ENCODE data around the gene PTPRM. TPM values are rescaled to one million over a fixed set of nuclear protein-coding genes. Genes with fewer than 3 reads are reported as not detected.

PTPRM gene
- total RNA-seq, 1 experiment from 2014 or later = 14.5 TPM

DNA sequence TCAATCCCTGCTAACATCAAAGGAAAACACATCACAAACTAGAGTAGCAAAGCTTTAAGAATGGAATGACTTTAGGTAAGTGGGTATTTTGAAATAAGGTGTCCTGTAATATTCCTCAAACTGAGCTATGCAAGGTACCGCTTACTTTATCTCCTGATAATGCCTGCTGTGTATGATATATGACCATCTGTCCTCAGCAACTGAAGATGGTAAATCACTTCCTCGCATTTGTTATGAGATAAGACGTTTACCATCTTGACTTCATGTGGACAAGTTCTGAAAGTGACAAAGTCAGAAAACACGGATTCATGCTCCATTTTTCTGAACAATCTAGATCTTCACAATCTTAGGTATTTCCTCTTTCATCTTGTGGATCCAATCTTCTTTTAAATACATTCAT, 49.3 kb upstream of the PTPRM start:
- no peaks in the 10 kb centered on the region for H3K4me1 ChIP-seq (ENCODE audit: control insufficient read depth in 1 of 2, insufficient read depth in 2 of 2, low read length in 2 of 2)
- H3K4me2 ChIP-seq (ENCODE audit: low read length) = no peak overlapping the region
- ChIA-PET CTCF (no interaction called here), POLR2A (no interaction called here), RAD21 (ENCODE audit: low non-redundant PET in 1 of 2, low total read pairs in 2 of 2, uncharacterized antibody in 2 of 2, unreplicated experiment in 2 of 2) (no interaction called here)
- H3K9ac ChIP-seq (ENCODE audit: low read length) = no peak overlapping the region
- H3K36me3 ChIP-seq (ENCODE audit: control insufficient read depth in 1 of 2, insufficient read depth in 2 of 2, low read length in 2 of 2) = no peaks in the 10 kb centered on the region
- no peaks in the 10 kb centered on the region for H3K79me2 ChIP-seq (ENCODE audit: insufficient read depth, low read length)
- DNase-seq (ENCODE audit: low read depth, low spot score) (no peak), ATAC-seq (no peak)
- no peak for TF ChIP-seq EZH2phosphoT487 (IDR thresholded peaks at IDR 0.05; ENCODE audit: borderline replicate concordance)
- no peak for TF ChIP-seq ELF1 (IDR thresholded peaks at IDR 0.05; ENCODE audit: borderline replicate concordance, low read depth)
- no peak for TF ChIP-seq SIN3A (IDR thresholded peaks at IDR 0.05; ENCODE audit: low read depth)
- TF ChIP-seq RAD21 (IDR thresholded peaks at IDR 0.05; ENCODE audit: low read depth) = no peak
- no peak for TF ChIP-seq TCF7L2 (IDR thresholded peaks at IDR 0.05; ENCODE audit: borderline replicate concordance, extremely low read depth, insufficient read depth, insufficient read length)
- TF ChIP-seq CBX3 (IDR thresholded peaks at IDR 0.05; ENCODE audit: low read depth) = no peak
- TF ChIP-seq, protein P1, sequence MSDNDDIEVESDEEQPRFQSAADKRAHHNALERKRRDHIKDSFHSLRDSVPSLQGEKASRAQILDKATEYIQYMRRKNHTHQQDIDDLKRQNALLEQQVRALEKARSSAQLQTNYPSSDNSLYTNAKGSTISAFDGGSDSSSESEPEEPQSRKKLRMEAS (IDR thresholded peaks at IDR 0.05) = no peak
- no peak for TF ChIP-seq SP1 (IDR thresholded peaks at IDR 0.05; ENCODE audit: low read depth)
- TF ChIP-seq SRF (IDR thresholded peaks at IDR 0.05; ENCODE audit: low read depth) = no peak
- TF ChIP-seq, protein P2, sequence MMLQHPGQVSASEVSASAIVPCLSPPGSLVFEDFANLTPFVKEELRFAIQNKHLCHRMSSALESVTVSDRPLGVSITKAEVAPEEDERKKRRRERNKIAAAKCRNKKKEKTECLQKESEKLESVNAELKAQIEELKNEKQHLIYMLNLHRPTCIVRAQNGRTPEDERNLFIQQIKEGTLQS (IDR thresholded peaks at IDR 0.05) = no peak
- intact Hi-C loops (cut with micrococcal nuclease) = no loop called here
- H3K4me3 ChIP-seq (replicated peaks in 1 of 2; ENCODE audit: low read depth in 1 of 2, low read length in 2 of 2) = no peak overlapping the region
- no peaks in the 10 kb centered on the region for H3K9me2 ChIP-seq (ENCODE audit: insufficient read depth)
- H3K27ac ChIP-seq (ENCODE audit: low read depth, low read length) = no peak overlapping the region
- no peaks in the 10 kb centered on the region for H3K27me3 ChIP-seq (ENCODE audit: insufficient read depth, low read length)
- no peak overlapping the region for H2AFZ ChIP-seq (ENCODE audit: low read depth, low read length, poor library complexity, severe bottlenecking)
- H3K9me3 ChIP-seq (ENCODE audit: control insufficient read depth in 1 of 2, insufficient read depth in 1 of 2, low read depth in 1 of 2, low read length in 2 of 2) = no peaks in the 10 kb centered on the region
- H4K20me1 ChIP-seq (ENCODE audit: insufficient read depth) = no peaks in the 10 kb centered on the region
- BruUV-seq (replicated peaks) = no TSS peak

DNA sequence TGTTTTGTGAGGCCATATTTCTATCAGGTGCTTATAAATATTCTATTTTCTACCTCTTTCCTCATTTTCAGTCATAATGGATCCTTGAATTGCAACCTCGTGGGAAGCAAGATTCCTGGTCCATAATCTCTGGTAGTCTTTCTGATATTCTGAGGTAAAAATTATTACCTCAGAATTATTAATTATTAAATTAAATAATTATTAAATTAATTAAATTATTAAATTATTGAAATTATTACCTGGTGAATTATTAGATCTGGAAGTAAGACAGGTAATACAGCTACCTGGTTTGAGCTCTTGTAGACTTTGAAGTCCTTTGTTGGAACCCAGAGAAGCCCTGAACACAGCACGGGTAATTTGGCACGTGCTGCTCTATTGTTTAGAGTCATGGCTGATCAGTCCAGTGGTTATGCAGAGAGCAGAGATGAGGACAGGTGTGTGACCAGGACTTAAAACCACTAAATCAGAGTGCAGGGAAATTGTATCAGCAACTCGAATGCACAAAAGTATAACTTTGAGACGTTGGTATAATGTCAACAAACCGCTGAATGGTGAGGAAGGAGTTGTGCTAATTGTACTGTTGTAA, 46.8 kb upstream of the PTPRM start:
- DNase-seq (ENCODE audit: low read depth, low spot score) (no peak), ATAC-seq (no peak)
- Histone ChIP-seq H3K9ac (ENCODE audit: low read length) (no peak overlapping the region), H3K27me3 (ENCODE audit: insufficient read depth, low read length) (no peaks in the 10 kb centered on the region), H2AFZ (ENCODE audit: low read depth, low read length, poor library complexity, severe bottlenecking) (no peak overlapping the region), H3K4me3 (replicated peaks in 1 of 2; ENCODE audit: low read depth in 1 of 2, low read length in 2 of 2) (no peak overlapping the region), H3K9me3 (ENCODE audit: control insufficient read depth in 1 of 2, insufficient read depth in 1 of 2, low read depth in 1 of 2, low read length in 2 of 2) (no peaks in the 10 kb centered on the region), H3K36me3 (ENCODE audit: control insufficient read depth in 1 of 2, insufficient read depth in 2 of 2, low read length in 2 of 2) (no peaks in the 10 kb centered on the region), H3K4me2 (ENCODE audit: low read length) (no peak overlapping the region), H3K79me2 (ENCODE audit: insufficient read depth, low read length) (no peaks in the 10 kb centered on the region), H3K9me2 (ENCODE audit: insufficient read depth) (no peaks in the 10 kb centered on the region), H3K4me1 (ENCODE audit: control insufficient read depth in 1 of 2, insufficient read depth in 2 of 2, low read length in 2 of 2) (no peaks in the 10 kb centered on the region), H3K27ac (ENCODE audit: low read depth, low read length) (no peak overlapping the region), H4K20me1 (ENCODE audit: insufficient read depth) (no peaks in the 10 kb centered on the region)
- RAD21 ChIA-PET (ENCODE audit: low non-redundant PET in 1 of 2, low total read pairs in 2 of 2, uncharacterized antibody in 2 of 2, unreplicated experiment in 2 of 2) = no interaction called here
- no TSS peak for BruUV-seq (replicated peaks)
- POLR2A ChIA-PET = no interaction called here
- TF ChIP-seq FOSL1 (IDR thresholded peaks at IDR 0.05; ENCODE audit: low read depth) (no peak), CEBPB (IDR thresholded peaks at IDR 0.05; ENCODE audit: low read depth) (no peak), ZFX (IDR thresholded peaks at IDR 0.05) (no peak), YY1 (IDR thresholded peaks at IDR 0.05; ENCODE audit: extremely low read depth, insufficient replicate concordance, low read depth, low read length) (no peak), SP1 (IDR thresholded peaks at IDR 0.05; ENCODE audit: low read depth) (no peak), POLR2AphosphoS5 (IDR thresholded peaks at IDR 0.05; ENCODE audit: low read depth, low read length) (no peak)
- CTCF ChIA-PET = no interaction called here
- intact Hi-C loops (cut with micrococcal nuclease) = no loop called here

Data from HCT116 (cell line).